CD4-positive, CD25-positive, alpha-beta regulatory T cell (primary cell): ENCODE results near the gene BMP2. TPM values are rescaled to one million over a fixed set of nuclear protein-coding genes. Genes with fewer than 3 reads are reported as not detected.

Experiments used
- ATAC-seq, 2 donors: fragments of 150-1000 bp; cut with Tn5 transposase; one replicate each; pipeline ENCODE4 v1.10.0; 2021; ENCODE audit warnings: low read depth in 2 of 2, moderate number of reproducible peaks in 2 of 2, moderate library complexity in 1 of 2
- DNase-seq, 3 donors: peaks; one replicate each; pipeline versions ENCODE4 v3.0.0 to v3.0.0-alpha.2; 2012 to 2022; ENCODE audit warnings: mixed read lengths in 1 of 3
- H3K27ac ChIP-seq: one replicate; pipeline ENCODE4 v1.7.0; 2013; ENCODE audit warnings: mild to moderate bottlenecking, low read length; ENCODE audit not compliant: insufficient read depth, poor library complexity, severe bottlenecking
- H3K27me3 ChIP-seq: one replicate; pipeline ENCODE4 v1.7.0; 2013; ENCODE audit warnings: low read length; ENCODE audit not compliant: control insufficient read depth, insufficient read depth
- H3K36me3 ChIP-seq: one replicate; pipeline ENCODE4 v1.7.0; 2013; ENCODE audit warnings: mild to moderate bottlenecking, low read length, moderate library complexity; ENCODE audit not compliant: control insufficient read depth, insufficient read depth
- H3K4me1 ChIP-seq: 2 replicates; pipeline ENCODE4 v1.7.0; 2013; ENCODE audit warnings: mild to moderate bottlenecking, low read length; ENCODE audit not compliant: insufficient read depth, control insufficient read depth, poor library complexity, severe bottlenecking
- H3K4me3 ChIP-seq: one replicate; pipeline ENCODE4 v1.7.0; 2013; ENCODE audit warnings: low read depth, mild to moderate bottlenecking, low read length, moderate library complexity
- H3K9me3 ChIP-seq, 2 experiments: 1 replicate in 1 of 2; 2 replicates in 1 of 2; pipeline ENCODE4 v1.7.0; 2013; ENCODE audit warnings: low read length in 2 of 2, mild to moderate bottlenecking in 1 of 2, moderate library complexity in 1 of 2; ENCODE audit not compliant: control insufficient read depth in 2 of 2
- H3K27ac Mint-ChIP-seq, 3 donors: one replicate each; pipeline ENCODE4 v1.8.0; 2020 to 2022; ENCODE audit warnings: mild to moderate bottlenecking in 3 of 3, mixed read lengths in 3 of 3, moderate library complexity in 2 of 3
- H3K27me3 Mint-ChIP-seq: one replicate; pipeline ENCODE4 v1.8.0; 2022; ENCODE audit warnings: mild to moderate bottlenecking, mixed read lengths
- H3K36me3 Mint-ChIP-seq: one replicate; pipeline ENCODE4 v1.8.0; 2020; ENCODE audit warnings: mixed read lengths
- H3K4me1 Mint-ChIP-seq, 4 donors: one replicate each; pipeline ENCODE4 v1.8.0; 2020 to 2022; ENCODE audit warnings: mixed read lengths in 4 of 4, mild to moderate bottlenecking in 1 of 4
- H3K4me3 Mint-ChIP-seq, 4 donors: one replicate each; pipeline ENCODE4 v1.8.0; 2020 to 2022; ENCODE audit warnings: mild to moderate bottlenecking in 4 of 4, mixed read lengths in 4 of 4, moderate library complexity in 3 of 4
- H3K9me3 Mint-ChIP-seq, 7 donors: one replicate each; pipeline ENCODE4 v1.8.0; 2020 to 2022; ENCODE audit warnings: mixed read lengths in 7 of 7, mild to moderate bottlenecking in 3 of 7, moderate library complexity in 2 of 7
- polyA plus RNA-seq, 4 donors: library from polyadenylated mRNA; unstranded; fragments of 300-500 nt; fragmentation: Illumina TruSeq; gene quantifications; one replicate each; pipeline ENCODE4 v1.2.3, GENCODE V29; 2021
- total RNA-seq: library from RNA; stranded (reverse); gene quantifications from one replicate; pipeline ENCODE4 v1.2.3, GENCODE V29; 2022

Gene BMP2
- not detected for total RNA-seq
- polyA plus RNA-seq: not detected

DNA sequence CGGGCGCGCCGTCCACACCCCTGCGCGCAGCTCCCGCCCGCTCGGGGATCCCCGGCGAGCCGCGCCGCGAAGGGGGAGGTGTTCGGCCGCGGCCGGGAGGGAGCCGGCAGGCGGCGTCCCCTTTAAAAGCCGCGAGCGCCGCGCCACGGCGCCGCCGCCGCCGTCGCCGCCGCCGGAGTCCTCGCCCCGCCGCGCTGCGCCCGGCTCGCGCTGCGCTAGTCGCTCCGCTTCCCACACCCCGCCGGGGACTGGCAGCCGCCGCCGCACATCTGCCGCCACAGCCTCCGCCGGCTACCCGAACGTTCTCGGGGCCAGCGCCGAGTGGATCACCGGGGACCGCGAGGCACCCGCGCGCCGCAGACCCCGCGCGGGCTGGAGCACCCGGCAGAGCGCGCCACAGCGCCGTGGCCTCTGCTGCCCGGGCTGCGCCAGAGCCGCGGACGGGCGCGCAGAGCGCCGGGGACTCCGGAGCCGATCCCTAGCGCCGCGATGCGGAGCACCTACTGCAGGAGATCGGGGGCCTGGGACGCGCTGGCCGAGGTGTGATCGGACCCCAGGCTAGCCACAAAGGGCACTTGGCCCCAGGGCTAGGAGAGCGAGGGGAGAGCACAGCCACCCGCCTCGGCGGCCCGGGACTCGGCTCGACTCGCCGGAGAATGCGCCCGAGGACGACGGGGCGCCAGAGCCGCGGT is at the start of gene BMP2:
BMP2 (plus strand) TSS at position 151 of the 692 bp plus-strand sequence. CDS start 2,441 bp downstream, outside the sequence.
- no peaks in the 10 kb centered on the region for H3K9me3 ChIP-seq
- no peak for ATAC-seq
- Mint-ChIP-seq H3K4me3 (no peak within 1 kb of the TSS), H3K4me1 (peaks cover 0 to 4% (median 0%) of the 10 kb centered on the region in 4 donors), H3K27ac (no peak within 1 kb of the TSS), H3K36me3 (no peaks in the 10 kb centered on the region), H3K27me3 (peaks cover 39% of the 10 kb centered on the region), H3K9me3 (peaks cover 0 to 4% (median 0%) of the 10 kb centered on the region in 7 donors)
- H3K36me3 ChIP-seq: no peaks in the 10 kb centered on the region
- no peak within 1 kb of the TSS for H3K27ac ChIP-seq
- peak in 1 of 3 donors; percentile 6 for DNase-seq
- H3K4me1 ChIP-seq: no peaks in the 10 kb centered on the region
- H3K27me3 ChIP-seq: peaks cover 17% of the 10 kb centered on the region
- no peak within 1 kb of the TSS for H3K4me3 ChIP-seq

DNA sequence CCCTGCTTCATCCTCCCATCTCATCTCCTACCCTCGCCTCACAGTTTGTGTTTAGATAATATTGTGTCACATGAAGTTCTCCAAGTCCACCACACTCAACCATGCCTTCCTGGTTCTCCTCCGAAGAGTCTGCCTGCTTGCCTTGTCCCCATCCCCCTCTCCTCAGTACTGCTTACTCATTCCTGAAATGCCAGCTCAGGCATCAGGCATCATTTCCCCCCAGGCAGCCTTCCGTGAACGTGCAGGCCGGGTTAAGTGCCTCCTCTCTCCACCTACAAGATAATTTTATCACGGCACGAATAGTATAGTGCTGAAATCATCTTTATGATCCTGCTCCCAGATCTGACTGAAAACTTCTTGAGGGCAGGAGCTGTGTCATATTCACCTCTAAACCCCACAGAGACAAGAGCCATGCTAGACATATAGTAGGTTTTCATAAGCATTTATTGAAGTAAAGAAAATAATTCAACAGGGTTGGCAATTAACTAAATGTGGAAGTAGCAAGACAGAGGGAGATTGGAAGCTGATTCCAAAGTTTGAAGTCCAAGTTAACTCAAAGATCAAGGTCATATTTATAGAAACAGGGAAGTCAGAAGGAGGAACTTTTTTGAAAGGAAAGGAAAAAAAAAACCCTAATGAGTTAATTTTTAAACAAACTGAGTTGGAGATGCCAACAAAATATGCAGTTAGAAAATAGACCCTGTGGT is 48.7 kb upstream of the BMP2 start:
- Mint-ChIP-seq H3K36me3 (no peaks in the 10 kb centered on the region), H3K9me3 (peaks cover 0 to 14% (median 4%) of the 10 kb centered on the region in 7 donors), H3K4me1 (no peaks in the 10 kb centered on the region), H3K27me3 (no peaks in the 10 kb centered on the region), H3K4me3 (no peak overlapping the region), H3K27ac (no peak overlapping the region)
- Histone ChIP-seq H3K36me3 (no peaks in the 10 kb centered on the region), H3K4me3 (no peak overlapping the region), H3K4me1 (no peaks in the 10 kb centered on the region), H3K27me3 (no peaks in the 10 kb centered on the region), H3K27ac (no peak overlapping the region), H3K9me3 (no peaks in the 10 kb centered on the region)
- no peak for DNase-seq
- no peak for ATAC-seq

DNA sequence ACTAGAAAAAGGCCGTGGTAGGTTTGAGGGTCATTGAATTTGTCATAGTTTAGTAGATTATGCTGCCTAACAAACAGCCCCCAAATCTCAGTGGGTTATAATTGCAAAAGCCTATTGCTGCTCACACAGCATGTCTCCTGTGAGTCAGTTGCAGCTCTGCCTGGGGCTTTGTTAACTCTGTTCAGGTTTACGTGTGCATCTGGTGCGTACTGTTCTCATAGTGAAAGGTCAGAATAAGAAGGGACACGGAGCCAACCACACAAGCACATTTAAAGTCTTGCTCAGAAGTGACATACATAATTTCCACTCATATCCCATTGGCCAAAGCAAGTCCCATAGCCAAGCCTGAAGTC is 48.1 kb upstream of the BMP2 start:
- Mint-ChIP-seq H3K4me3 (no peak overlapping the region), H3K4me1 (no peaks in the 10 kb centered on the region), H3K27me3 (no peaks in the 10 kb centered on the region), H3K9me3 (peaks cover 0 to 15% (median 4%) of the 10 kb centered on the region in 7 donors), H3K27ac (no peak overlapping the region), H3K36me3 (no peaks in the 10 kb centered on the region)
- Histone ChIP-seq H3K27ac (no peak overlapping the region), H3K27me3 (no peaks in the 10 kb centered on the region), H3K36me3 (no peaks in the 10 kb centered on the region), H3K4me1 (no peaks in the 10 kb centered on the region), H3K4me3 (no peak overlapping the region), H3K9me3 (no peaks in the 10 kb centered on the region)
- no peak for ATAC-seq
- no peak for DNase-seq

DNA sequence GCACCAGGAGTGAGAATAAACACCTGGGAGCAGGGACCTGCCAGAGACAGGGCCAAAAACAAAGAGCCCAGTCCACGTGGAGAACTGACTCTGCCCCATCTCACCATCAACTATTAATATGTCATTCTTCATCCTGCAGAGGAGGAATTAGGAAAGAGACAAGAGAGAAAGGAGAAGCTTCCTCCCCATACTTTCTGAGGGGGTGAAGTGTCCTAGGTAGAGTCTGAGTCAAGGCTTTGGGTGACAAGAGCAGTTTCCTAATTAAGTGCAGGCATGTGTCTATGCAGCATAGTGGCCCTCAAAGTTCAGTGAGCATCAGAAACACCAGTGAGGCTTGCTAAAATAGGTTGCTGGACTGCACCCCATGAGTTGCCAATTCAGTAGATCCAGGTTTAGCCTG is 40.7 kb upstream of the BMP2 start:
- H3K27ac ChIP-seq: no peak overlapping the region
- H3K36me3 ChIP-seq: no peaks in the 10 kb centered on the region
- H3K9me3 ChIP-seq: no peaks in the 10 kb centered on the region
- H3K9me3 Mint-ChIP-seq: peaks cover 0 to 9% (median 7%) of the 10 kb centered on the region in 7 donors
- H3K4me1 ChIP-seq: no peaks in the 10 kb centered on the region
- no peaks in the 10 kb centered on the region for H3K27me3 Mint-ChIP-seq
- H3K4me3 ChIP-seq: no peak overlapping the region
- no peak overlapping the region for H3K4me3 Mint-ChIP-seq
- no peaks in the 10 kb centered on the region for H3K4me1 Mint-ChIP-seq
- no peak overlapping the region for H3K27ac Mint-ChIP-seq
- no peaks in the 10 kb centered on the region for H3K27me3 ChIP-seq
- no peaks in the 10 kb centered on the region for H3K36me3 Mint-ChIP-seq
- no peak for ATAC-seq
- DNase-seq: no peak

DNA sequence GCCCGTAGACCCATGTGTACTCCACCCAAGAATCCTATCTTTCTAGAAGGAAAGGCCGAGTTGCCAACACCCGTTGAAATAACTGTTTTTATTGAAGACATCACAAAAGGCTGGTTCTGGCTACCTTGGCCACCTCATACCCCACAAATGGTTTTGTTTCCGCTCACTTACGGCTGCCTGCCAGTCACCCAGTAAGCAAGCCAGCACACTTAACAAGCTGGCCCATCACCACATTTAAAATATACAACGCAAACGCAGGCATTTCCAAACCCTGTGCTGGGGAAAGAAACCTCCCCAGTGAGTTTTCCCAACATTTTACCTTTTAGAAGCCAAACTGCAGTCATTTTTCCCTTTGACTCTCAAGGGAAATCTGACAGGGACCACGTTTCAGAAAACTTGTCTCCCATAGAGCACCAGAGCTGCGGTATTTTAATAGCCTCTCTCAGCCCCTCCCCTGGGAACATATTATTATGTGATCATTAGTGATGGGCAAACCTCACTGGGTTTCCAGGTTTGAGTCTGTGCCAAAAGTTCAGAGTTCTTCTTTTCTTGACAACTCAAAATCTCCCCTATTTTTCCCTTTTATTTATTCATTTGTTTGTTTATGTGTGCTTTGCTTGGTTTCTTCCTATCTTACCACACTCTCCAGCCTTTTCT is 36.7 kb upstream of the BMP2 start:
- Mint-ChIP-seq H3K27ac (no peak overlapping the region), H3K36me3 (no peaks in the 10 kb centered on the region), H3K4me3 (no peak overlapping the region)

DNA sequence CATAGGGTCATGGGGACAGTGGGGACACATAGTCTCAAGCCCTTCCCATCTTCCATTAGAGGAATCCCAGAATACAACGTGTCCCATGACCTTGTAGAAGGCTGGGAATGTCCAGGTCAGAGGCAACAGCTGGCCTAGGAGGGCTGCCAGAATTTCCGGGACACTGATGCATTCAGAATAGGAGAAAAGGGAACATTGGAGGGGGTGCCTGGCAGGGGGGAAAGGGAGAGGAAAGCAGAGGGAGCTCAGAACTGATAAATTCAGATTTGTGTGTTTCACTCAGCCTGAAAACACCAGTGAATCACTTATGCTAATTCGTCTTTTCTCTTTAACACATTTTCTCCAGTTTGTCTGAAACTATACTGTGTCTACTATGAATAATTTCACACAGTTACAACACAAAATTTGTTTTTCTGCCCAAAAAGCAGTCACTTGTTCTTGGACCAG is 35.5 kb upstream of the BMP2 start:
- no peaks in the 10 kb centered on the region for H3K9me3 ChIP-seq
- Mint-ChIP-seq H3K27me3 (no peaks in the 10 kb centered on the region), H3K9me3 (peaks cover 0 to 7% (median 4%) of the 10 kb centered on the region in 7 donors), H3K36me3 (no peaks in the 10 kb centered on the region), H3K4me3 (no peak overlapping the region), H3K4me1 (no peaks in the 10 kb centered on the region), H3K27ac (no peak overlapping the region)
- H3K27ac ChIP-seq: no peak overlapping the region
- no peak for DNase-seq
- no peaks in the 10 kb centered on the region for H3K36me3 ChIP-seq
- no peak for ATAC-seq
- H3K4me1 ChIP-seq: no peaks in the 10 kb centered on the region
- no peak overlapping the region for H3K4me3 ChIP-seq
- no peaks in the 10 kb centered on the region for H3K27me3 ChIP-seq

More for the DNA sequence above, 36.7 kb upstream of the BMP2 start:
- DNase-seq (no peak), ATAC-seq (no peak)
- Mint-ChIP-seq H3K4me1 (no peaks in the 10 kb centered on the region), H3K27me3 (no peaks in the 10 kb centered on the region), H3K9me3 (peaks cover 0 to 7% (median 2%) of the 10 kb centered on the region in 7 donors)
- Histone ChIP-seq H3K4me3 (no peak overlapping the region), H3K27ac (no peak overlapping the region), H3K27me3 (no peaks in the 10 kb centered on the region), H3K9me3 (no peaks in the 10 kb centered on the region), H3K4me1 (no peaks in the 10 kb centered on the region), H3K36me3 (no peaks in the 10 kb centered on the region)

DNA sequence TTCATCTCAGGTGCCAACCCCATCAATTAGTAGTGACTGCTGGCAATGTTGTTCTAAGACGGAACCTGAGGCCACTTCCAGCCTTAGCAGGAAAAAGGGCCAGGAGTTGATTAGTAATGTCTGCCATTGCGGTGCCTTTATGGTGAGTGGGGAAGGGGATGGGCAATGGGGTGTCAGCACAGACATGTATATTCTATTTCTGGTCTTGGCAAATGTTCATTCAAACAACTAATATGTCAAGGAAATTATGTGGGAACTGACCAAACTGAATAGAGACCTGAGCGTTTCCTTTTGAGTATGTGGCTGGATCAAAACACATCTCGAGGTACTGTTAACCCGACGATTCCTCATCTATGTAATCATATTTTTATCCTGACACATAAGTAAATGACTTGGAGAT is 34.6 kb upstream of the BMP2 start:
- no peaks in the 10 kb centered on the region for H3K9me3 ChIP-seq
- DNase-seq: no peak
- H3K9me3 Mint-ChIP-seq: peaks cover 0 to 7% (median 2%) of the 10 kb centered on the region in 7 donors
- no peaks in the 10 kb centered on the region for H3K4me1 ChIP-seq
- no peaks in the 10 kb centered on the region for H3K4me1 Mint-ChIP-seq
- no peaks in the 10 kb centered on the region for H3K36me3 ChIP-seq
- H3K4me3 Mint-ChIP-seq: no peak overlapping the region
- no peak overlapping the region for H3K27ac Mint-ChIP-seq
- H3K27me3 Mint-ChIP-seq: no peaks in the 10 kb centered on the region
- no peak overlapping the region for H3K4me3 ChIP-seq
- H3K36me3 Mint-ChIP-seq: no peaks in the 10 kb centered on the region
- H3K27me3 ChIP-seq: no peaks in the 10 kb centered on the region
- no peak overlapping the region for H3K27ac ChIP-seq
- no peak for ATAC-seq
